CD4-positive, alpha-beta T cell treated with Interleukin-15 for 4 hours (primary cell): ENCODE measurements around the gene LMBR1L.

Source experiments
- DNase-seq: peaks from one replicate; pipeline ENCODE4 v3.0.0-alpha.2; 2020; ENCODE audit warnings: low spot score

The LMBR1L gene

GRCh38 chr12:49121047-49121696 is 10.5 kb upstream of the LMBR1L start:
- DNase-seq, result no peak

- DNase-seq, result no peak
These were observed 559 bp upstream of the LMBR1L start for GRCh38 chr12:49111206-49111605.

- no peak for DNase-seq
These were observed 795 bp downstream of the LMBR1L start for GRCh38 chr12:49109641-49110463.

- DNase-seq, result no peak
These were observed 1.7 kb downstream of the LMBR1L start for GRCh38 chr12:49108958-49109404.

DNA sequence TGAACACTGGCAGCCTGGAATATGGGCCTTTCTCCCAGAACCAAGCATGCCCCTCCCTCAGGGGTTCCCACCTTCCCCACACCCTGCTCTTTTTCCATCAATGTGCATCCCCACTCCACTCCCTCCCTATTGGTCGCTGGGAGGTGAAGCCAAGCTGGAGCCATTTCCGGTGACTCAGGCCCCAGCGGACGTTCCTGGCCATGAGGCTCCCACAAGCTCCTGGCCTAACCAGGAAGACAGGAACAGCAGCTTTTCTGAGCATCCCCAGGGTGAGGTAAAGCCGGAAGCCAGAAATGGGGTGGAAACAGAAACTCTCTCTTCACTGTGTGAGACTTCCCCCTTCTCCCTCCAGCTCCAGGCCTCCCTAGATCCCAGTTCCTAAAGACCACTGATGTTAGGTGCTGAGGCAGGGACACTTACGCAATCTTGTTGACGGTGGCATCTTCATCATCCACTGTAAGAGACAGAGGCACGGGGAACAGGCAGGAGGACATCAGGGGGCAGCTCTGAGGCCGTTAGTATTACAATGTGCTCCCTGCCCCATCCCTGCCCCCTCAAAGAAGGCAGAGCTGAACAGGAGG is 5.1 kb downstream of the LMBR1L start:
- DNase-seq, result no peak

DNA sequence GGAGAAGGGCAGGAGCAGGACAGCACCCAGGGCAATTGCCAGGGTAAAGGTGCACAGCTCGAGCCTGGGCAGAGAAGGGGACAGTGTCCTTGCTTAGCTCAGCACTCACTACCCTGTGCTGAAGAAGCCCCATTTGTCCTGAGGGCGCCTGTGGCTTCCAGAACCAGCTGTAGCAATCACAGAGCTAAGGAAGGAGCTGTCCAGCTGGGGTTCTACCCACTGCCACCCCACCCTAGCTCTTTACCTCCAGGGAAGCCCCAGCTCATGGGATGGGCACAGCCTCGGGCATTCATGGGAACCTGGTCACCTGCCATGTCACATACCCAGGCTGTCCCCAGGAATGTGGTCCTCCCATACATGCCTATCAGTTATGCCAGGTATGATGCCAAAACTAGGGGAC is 5.8 kb downstream of the LMBR1L start:
- DNase-seq, result no peak

GRCh38 chr12:49100380-49100779 is 10.3 kb downstream of the LMBR1L start:
- no peak for DNase-seq

DNA sequence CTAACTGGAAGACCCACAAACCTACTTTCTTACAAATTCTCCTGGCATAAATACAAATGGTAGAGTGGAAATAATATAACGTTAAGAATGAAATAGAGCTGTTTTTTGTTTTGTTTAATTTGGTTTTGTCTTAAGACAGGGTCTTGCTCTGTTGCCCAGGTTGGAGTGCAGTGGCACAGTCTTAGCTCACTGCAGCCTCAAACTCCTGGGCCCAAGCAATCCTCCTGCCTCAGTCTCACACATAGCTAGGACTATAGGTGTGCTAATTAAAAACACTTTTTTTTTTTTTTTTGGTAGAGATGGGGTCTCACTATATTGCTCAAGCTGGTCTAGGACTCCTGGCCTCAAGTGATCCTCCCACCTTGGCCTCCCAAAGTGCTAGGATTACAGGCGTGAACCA is 11.9 kb downstream of the LMBR1L start:
- DNase-seq, result no peak

DNA sequence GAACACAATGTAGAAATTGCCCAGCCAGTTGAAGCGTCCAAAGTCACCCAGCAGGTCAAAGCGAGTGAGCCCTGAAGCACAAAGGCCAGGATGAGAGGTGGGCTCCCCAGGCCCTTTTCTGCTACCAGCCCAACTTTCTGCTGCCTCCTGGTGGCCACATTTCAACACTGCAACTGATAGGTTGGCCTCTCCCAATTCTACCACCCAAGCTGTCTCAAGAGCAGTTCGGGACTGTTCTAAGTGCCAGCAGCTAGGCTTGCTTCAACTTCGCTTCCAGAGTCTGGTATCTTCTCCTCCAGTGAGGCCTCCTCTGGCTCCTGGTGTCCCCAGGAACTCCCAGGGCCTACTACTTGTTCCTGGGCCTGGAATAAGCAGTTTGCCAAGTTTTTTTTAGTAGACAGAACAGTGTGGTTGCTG is 12.6 kb downstream of the LMBR1L start:
- peak; percentile 70 for DNase-seq

- no peak for DNase-seq
These were observed 13.3 kb downstream of the LMBR1L start for GRCh38 chr12:49097381-49097780.

- no peak for DNase-seq
These were observed 15.7 kb downstream of the LMBR1L start for GRCh38 chr12:49094975-49095365.

DNA sequence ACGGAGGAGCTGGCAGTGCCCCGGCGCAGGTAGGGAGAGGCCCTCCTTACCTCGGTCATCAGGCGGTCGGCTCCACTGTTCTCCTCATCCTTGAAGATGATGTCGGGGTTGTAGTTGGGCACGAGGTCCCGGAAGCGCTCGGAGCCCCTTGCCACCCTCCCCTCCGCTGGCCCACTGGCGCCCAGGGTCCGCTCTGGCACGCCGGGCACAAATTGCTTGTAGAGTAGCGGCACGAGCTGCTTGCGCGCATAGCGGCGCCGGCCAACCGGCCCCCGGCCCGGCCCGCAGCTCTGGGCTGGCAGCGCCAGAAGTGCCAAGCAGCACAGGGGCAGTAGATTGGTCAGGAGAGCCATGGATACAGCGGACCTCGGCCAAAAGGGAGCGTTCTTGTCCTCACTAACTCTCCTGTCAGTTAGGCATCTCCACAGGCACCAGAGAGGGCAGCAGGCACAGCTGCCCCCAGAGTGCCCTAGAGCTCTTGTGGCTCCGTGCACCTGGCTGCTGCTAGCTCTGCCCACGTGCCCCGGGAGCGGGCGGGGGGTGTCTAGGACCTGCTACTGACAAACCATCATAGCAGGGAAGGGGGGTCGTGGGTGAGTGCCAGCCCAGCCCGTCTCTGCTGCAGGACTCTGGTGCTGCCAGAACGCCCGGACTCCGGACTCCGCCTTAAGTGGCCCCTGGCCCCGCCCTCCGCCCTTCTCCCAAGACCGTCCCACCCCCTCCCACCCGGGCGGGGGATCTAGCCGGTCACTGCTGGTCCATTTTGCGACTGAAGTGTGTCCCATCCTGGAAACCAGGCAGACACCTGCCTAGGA is 16.3 kb downstream of the LMBR1L start, which contains the start of gene DHH:
Gene DHH (minus strand): TSS at position 642 of the 815 bp plus-strand sequence. CDS start 289 bp downstream, at position 353.
- no peak for DNase-seq

GRCh38 chr12:49093792-49094159 is 16.9 kb downstream of the LMBR1L start:
- no peak for DNase-seq

DNA sequence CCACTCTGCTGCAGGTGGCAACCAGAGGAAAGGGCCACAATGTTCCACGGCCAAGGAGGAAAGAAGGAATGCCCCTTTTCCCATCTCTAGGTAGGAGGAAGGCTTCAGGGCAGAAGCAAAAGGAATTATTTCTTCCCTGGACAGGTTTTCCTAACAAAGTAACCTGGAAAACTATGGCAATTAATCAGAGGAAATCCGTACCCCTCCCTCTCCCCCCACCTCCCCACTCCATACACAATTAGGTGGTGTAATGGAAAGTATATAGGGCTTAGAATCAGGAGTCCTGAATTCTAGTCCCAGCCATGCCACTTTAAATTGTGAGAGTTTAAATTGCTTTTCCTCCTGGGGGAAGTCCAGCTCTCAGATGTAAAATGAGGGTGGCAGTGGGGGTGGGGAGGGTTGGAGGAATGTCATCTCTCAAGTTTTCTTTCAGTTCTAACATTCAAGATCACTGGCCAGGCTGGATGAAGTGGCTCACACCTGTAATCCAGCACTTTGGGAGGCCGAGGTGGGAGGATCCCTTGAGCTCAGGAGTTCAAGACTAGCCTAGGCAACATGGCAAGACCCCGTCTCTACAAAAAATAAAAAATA is 17.7 kb downstream of the LMBR1L start:
- DNase-seq, result no peak

DNA sequence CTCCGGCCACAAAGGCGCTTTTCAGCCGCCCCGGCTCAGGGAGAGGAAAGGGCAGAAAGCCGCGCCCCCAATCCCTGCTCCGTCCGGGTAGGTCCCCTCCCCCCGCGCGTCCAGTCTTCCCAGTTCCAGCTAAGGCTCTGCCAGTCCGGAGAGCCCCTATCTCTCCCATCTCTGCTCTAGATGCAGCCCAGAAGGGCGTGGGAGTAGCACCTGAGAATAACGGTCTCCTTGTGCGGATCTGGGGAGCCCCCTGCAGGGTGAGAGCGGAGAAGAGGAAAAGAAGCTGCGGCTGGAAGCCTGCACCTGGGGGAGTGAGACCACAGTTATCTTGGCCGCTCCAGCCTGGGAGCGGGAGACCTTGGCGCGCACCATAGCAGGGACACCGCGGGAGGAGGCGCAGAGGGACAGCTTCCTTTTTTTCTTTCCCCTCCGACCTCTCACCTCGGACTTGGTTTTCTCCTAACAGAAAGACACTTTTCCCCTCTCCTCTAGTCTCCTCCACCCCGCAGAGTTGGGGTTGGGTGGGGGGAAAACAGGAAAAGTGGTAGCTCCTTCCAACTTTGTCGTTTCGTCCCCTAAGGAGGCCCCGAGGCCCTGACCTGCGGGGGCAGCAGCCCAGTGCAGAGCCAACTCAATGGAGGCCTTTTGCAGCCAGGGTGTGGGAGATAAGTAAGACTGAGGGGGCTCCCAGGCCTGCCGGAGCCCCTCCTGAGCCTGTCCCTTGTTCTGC is 18.4 kb downstream of the LMBR1L start:
- DNase-seq, result peak; percentile 55

DNA sequence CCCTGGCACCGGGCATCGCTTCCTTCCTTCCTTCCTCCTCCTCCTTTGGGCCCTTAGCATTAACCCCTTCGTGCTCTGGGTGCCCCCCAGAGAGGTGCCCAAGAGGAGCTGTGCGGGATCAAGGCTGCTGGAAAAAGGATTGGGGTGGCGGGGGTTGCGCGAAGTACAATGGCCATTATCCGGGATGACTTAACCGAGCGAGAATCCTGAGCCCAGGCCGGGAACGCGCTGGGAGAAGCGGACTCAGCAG is 18.9 kb downstream of the LMBR1L start:
- no peak for DNase-seq

DNA sequence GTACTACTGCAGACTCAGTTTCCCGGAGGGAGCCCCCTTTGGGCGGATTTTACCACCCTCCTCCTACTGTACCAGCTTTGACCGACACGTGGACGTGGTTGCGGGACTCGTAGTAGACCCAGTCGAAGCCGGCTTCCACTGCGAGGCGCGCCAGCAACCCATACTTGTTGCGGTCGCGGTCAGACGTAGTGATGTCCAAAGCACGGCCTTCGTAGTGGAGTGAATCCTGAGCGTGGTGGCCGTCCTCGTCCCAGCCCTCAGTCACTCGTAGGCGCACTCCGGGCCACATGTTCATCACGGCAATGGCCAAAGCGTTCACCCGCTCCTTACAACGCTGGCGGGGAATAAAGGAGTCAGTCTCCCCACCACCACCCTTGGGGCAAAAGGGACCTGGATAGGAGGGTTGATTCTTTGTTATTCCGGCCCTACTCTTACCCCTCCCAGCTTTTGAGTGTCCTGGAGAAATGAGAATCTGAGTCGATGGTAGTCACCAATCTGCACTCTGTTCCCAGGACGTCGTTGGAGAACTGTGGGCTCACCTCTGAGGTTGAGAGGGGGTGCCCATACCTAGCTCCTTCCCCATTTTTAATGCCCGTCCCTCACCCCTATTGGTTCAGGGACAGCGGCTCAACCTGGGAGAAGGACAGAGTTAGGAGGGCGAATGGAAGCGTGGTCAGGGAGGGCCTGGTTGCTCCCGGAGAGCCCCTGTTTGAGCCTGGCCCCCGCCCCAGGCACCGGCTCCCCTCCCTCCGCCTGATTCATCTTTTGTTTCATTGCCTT is 19.4 kb downstream of the LMBR1L start:
- no peak for DNase-seq

DNA sequence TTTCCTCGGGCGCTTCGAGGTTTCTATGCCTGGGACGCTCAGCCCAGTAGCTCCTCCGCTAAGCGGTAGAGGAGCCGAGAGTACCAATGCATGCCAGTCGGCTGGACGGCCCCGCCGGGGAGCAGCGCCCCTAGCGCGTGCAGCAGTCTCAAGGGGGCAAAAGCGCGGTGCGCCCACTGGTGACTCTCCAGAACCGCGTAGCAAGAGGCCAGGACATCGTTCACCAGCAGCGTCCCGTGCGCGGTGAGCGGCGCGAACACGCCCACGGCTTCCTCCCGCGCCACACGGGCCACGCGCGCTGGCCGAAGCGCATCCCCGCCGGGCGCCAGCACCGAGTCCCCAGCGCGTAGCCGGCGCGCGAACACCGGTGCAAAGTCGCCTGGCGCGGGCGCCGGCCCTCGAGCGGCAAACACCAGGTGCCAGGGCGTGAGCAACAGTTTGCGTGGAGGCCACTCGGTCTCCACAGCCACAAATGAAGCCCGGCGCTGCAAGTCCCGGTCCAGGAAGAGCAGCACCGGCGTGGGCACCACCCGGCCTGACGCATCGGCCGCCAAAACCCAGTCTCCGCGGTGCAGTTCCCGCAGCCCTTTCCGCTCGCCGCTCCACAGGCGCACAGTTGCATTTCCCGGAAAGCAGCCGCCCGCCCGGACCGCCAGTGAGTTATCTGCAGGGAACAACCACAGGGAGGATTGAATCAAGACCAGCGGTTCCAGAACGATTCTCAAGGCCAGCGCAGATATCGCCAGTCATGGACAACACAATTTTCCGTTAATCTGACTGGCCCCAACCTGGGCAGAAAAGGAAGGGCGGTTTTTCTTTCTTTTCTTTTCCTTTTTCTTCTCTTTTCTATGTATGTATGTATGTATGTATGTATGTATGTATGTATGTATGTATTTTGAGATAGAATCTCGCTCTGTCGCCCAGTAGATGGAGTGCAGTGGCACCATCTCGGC is 20.6 kb downstream of the LMBR1L start:
- DNase-seq, result no peak

GRCh38 chr12:49088932-49089330 is 21.7 kb downstream of the LMBR1L start:
- DNase-seq, result no peak
